SK-N-SH (cell line): ENCODE measurements around the gene THSD8. TPM values are rescaled to one million over a fixed set of nuclear protein-coding genes. Genes with fewer than 3 reads are reported as not detected.
A peak's percentile ranks its signal among the peaks of the same experiment; 100 is the strongest.

Experiments
- CTCF ChIA-PET: fragments of 300-600, 350-600 bp; formaldehyde crosslinking; extraction: SDS; loops from one replicate; lab custom pipeline; 2021; lab: Yijun Ruan, JAX
- POLR2A ChIA-PET: fragments of 350-600 bp; sonication (Branson Sonifier 250); formaldehyde crosslinking; extraction: SDS; loops from one replicate; lab custom pipeline; 2020; ENCODE audit warnings: antibody characterized with exemption, inconsistent platforms; lab: Yijun Ruan, JAX
- DNase-seq: peaks from one replicate; pipeline ENCODE4 v3.0.0; 2012
- H2AFZ ChIP-seq: fragments of 200-600 bp; sonication (generic); 2 replicates; pipeline ENCODE4 v1.8.1; 2016; ENCODE audit warnings: antibody characterized with exemption, mild to moderate bottlenecking, low read depth
- H3F3A ChIP-seq: fragments of 200-600 bp; sonication (generic); replicated peaks from 2 replicates; pipeline ENCODE3; 2016; ENCODE audit warnings: antibody characterized with exemption, mild to moderate bottlenecking; ENCODE audit not compliant: insufficient read depth
- H3K27ac ChIP-seq, 2 experiments: fragments of 200-500 bp in 1 of 2; fragments of 200-600 bp in 1 of 2; sonication (Bioruptor generic) in 1 of 2; sonication (generic), shearing (Covaris generic) in 1 of 2; 2 replicates each; pipeline versions ENCODE4 v1.5.1 to v1.6.1; 2014 to 2016; ENCODE audit warnings: low read depth in 2 of 2, inconsistent platforms in 1 of 2, low read length in 1 of 2, mild to moderate bottlenecking in 1 of 2, mixed read lengths in 1 of 2
- H3K27me3 ChIP-seq: fragments of 200-600 bp; sonication (generic), shearing (Covaris generic); 2 replicates; pipeline ENCODE4 v1.6.1; 2016; ENCODE audit warnings: mixed run types; ENCODE audit not compliant: insufficient read depth
- H3K36me3 ChIP-seq, 2 experiments: fragments of 200-500 bp in 1 of 2; fragments of 200-600 bp in 1 of 2; sonication (Bioruptor generic) in 1 of 2; sonication (generic) in 1 of 2; replicated peaks in 1 of 2; 2 replicates each; pipeline versions ENCODE3 to v1.5.1; 2014 to 2016; ENCODE audit warnings: low read length in 1 of 2, mild to moderate bottlenecking in 1 of 2; ENCODE audit not compliant: insufficient read depth in 2 of 2, control insufficient read depth in 1 of 2
- H3K4me1 ChIP-seq, 2 experiments: fragments of 200-500 bp in 1 of 2; fragments of 200-600 bp in 1 of 2; sonication (Bioruptor generic) in 1 of 2; sonication (generic), shearing (Covaris generic) in 1 of 2; 2 replicates each; pipeline versions ENCODE4 v1.5.1 to v1.6.1; 2014 to 2016; ENCODE audit warnings: low read depth in 1 of 2, low read length in 1 of 2, mixed run types in 1 of 2; ENCODE audit not compliant: insufficient read depth in 2 of 2, control insufficient read depth in 1 of 2
- H3K4me2 ChIP-seq: fragments of 200-600 bp; sonication (generic), shearing (Covaris generic); 2 replicates; pipeline ENCODE4 v1.6.1; 2017; ENCODE audit warnings: mixed run types
- H3K4me3 ChIP-seq, 2 experiments: fragments of 200-500 bp in 1 of 2; fragments of 200-600 bp in 1 of 2; sonication (Bioruptor generic) in 1 of 2; sonication (generic), shearing (Covaris generic) in 1 of 2; 2 replicates each; pipeline versions ENCODE4 v1.5.1 to v1.8.1; 2014 to 2016; ENCODE audit warnings: low read depth in 2 of 2, inconsistent platforms in 1 of 2, low read length in 1 of 2, mild to moderate bottlenecking in 1 of 2, mixed read lengths in 1 of 2, moderate library complexity in 1 of 2
- H3K79me2 ChIP-seq: fragments of 200-600 bp; sonication (generic); 2 replicates; pipeline ENCODE4 v1.8.1; 2017; ENCODE audit warnings: mild to moderate bottlenecking; ENCODE audit not compliant: insufficient read depth
- H3K9ac ChIP-seq: fragments of 200-600 bp; sonication (generic); 2 replicates; pipeline ENCODE4 v1.6.1; 2017; ENCODE audit warnings: mixed run types
- H3K9me2 ChIP-seq: fragments of 200-600 bp; sonication (generic); 2 replicates; pipeline ENCODE4 v1.6.1; 2017; ENCODE audit warnings: mixed run types
- H3K9me3 ChIP-seq: fragments of 200-600 bp; sonication (generic); 2 replicates; pipeline ENCODE4 v1.6.1; 2017; ENCODE audit warnings: mixed run types, mild to moderate bottlenecking, moderate library complexity
- H4K20me1 ChIP-seq: fragments of 200-600 bp; sonication (generic); 2 replicates; pipeline ENCODE4 v1.6.1; 2017; ENCODE audit warnings: mild to moderate bottlenecking, mixed run types; ENCODE audit not compliant: insufficient read depth
- CTCF ChIP-seq: fragments of 200-600 bp; sonication (generic); IDR thresholded peaks from 2 replicates; pipeline ENCODE4 v1.6.1; 2017; ENCODE audit warnings: antibody characterized with exemption, mild to moderate bottlenecking, moderate library complexity
- ELF1 ChIP-seq: IDR thresholded peaks from 2 replicates; pipeline ENCODE4 v1.4.0; 2012
- EP300 ChIP-seq, 2 experiments: IDR thresholded peaks; 2 replicates each; pipeline versions ENCODE4 v1.4.0 to v1.6.1; 2012; ENCODE audit warnings: borderline replicate concordance in 1 of 2, low read depth in 1 of 2, low read length in 1 of 2
- EZH2phosphoT487 ChIP-seq: fragments of 200-600 bp; sonication (generic); IDR thresholded peaks from 2 replicates; pipeline ENCODE4 v1.6.1; 2017; ENCODE audit warnings: low read depth, mixed run types, mild to moderate bottlenecking, antibody characterized with exemption, moderate library complexity, borderline replicate concordance
- FOSL2 ChIP-seq: IDR thresholded peaks from 2 replicates; pipeline ENCODE4 v1.4.0; 2012; ENCODE audit warnings: low read depth, mild to moderate bottlenecking, moderate library complexity, borderline replicate concordance
- IRF3 ChIP-seq: fragments of 150-350 bp; IDR thresholded peaks from 2 replicates; pipeline ENCODE4 v1.6.1; 2016; ENCODE audit warnings: mild to moderate bottlenecking, low read depth, low read length
- MXI1 ChIP-seq: IDR thresholded peaks from 2 replicates; pipeline ENCODE4 v1.6.1; 2012; ENCODE audit warnings: mild to moderate bottlenecking, low read depth, low read length, improper control_type of control experiment
- NRF1 ChIP-seq: IDR thresholded peaks from 2 replicates; pipeline ENCODE4 v1.6.1; 2012; ENCODE audit warnings: low read depth, mild to moderate bottlenecking, low read length
- PBX3 ChIP-seq: IDR thresholded peaks from 2 replicates; pipeline ENCODE4; 2012
- POLR2AphosphoS5 ChIP-seq: IDR thresholded peaks from 2 replicates; pipeline ENCODE4 v1.6.1; 2012; ENCODE audit warnings: low read depth, low read length
- RAD21 ChIP-seq: IDR thresholded peaks from 2 replicates; pipeline ENCODE4 v1.6.1; 2012; ENCODE audit warnings: mild to moderate bottlenecking, low read length
- REST ChIP-seq: IDR thresholded peaks from 2 replicates; pipeline ENCODE4 v1.6.1; 2012; ENCODE audit warnings: mild to moderate bottlenecking, low read depth, low read length, moderate library complexity
- RFX5 ChIP-seq: IDR thresholded peaks from 2 replicates; pipeline ENCODE4 v1.6.1; 2012; ENCODE audit warnings: mild to moderate bottlenecking, improper control_type of control experiment, low read length
- RXRA ChIP-seq: IDR thresholded peaks from 2 replicates; pipeline ENCODE4 v1.4.0; 2012; ENCODE audit warnings: low read depth, mild to moderate bottlenecking, borderline replicate concordance
- SMC3 ChIP-seq: IDR thresholded peaks from 2 replicates; pipeline ENCODE4 v1.6.1; 2012; ENCODE audit warnings: low read depth, low read length, improper control_type of control experiment
- TAF1 ChIP-seq: IDR thresholded peaks from 2 replicates; pipeline ENCODE4 v1.6.1; 2012; ENCODE audit warnings: low read depth, mild to moderate bottlenecking, low read length, moderate library complexity, borderline replicate concordance
- TCF12 ChIP-seq: IDR thresholded peaks from 2 replicates; pipeline ENCODE4 v1.4.0; 2012
- USF2 ChIP-seq: fragments of 150-350 bp; IDR thresholded peaks from 2 replicates; pipeline ENCODE4 v1.6.1; 2017; ENCODE audit warnings: antibody characterized with exemption, low read length, low read depth, borderline replicate concordance
- WGBS: methylation state at CpG from one replicate; pipeline ENCODE4 v1.1.6; 2017; ENCODE audit warnings: low lambda C conversion rate; 5-methylcytosine and 5-hydroxymethylcytosine counted together
- polyA plus RNA-seq, 3 experiments: library from polyadenylated mRNA; depleted of rRNA; stranded (reverse); fragments of >200 nt; gene quantifications; 2 replicates each; pipeline ENCODE4 v1.2.3, GENCODE V29; 2012

THSD8 gene
- polyA plus RNA-seq, 1 of the 3 experiments (the other 2 are of a cell fraction), result not detected

DNA sequence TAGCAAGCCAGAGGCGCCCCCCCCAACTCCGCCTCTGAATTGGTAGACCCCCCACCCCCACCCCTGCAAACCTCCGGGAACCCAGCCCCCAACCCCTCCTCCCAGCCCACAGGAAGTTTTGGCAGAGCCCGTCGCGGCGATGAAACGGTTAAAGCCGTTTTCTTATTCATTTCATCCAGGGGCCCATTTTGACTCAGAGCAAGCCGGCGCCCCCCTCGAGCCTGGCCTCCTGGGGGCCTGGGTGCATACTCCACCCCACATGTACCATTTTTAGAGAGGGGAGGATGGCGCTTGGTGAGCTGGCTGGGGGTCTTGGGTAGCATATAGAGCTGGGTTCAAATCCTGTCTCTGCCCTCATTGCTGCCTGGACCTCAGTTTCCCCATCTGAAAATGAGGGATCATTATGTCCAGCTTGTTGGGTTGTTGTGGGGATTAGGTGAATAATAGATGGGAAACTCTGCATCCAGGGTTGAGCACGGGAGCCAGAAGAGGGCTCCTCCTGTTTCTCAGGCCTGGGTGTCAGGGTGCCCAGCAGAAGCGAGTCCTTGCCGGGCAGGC lies 18.5 kb upstream of the THSD8 start (continued):
- no peak for TF ChIP-seq RFX5
- no peak for TF ChIP-seq POLR2AphosphoS5

DNA sequence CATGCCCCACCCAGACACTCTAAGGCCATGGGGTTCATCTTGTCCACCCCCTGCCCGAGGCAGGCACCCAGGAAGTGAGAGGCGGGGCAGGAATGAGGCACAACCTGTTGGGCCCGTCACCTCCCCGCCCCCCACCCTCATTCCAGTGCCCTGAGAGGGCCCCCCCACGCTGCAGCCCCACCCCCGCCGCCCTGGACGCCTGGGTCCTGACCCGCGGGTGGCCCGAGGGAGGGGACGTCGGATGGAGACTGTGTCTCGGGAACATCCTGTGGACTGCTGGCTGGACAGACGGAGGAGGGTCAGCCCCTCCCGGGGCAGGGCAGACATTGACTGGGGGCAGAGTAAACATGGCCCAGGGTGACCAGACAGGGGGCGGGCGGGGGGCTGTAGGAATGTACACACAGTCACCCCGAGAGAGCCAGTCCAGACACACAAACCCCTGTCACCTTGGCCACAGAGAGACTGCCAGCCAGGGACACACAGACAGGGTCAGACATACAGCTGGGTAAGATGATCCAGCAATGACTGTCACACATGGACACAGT lies 17.9 kb upstream of the THSD8 start:
- DNase-seq, result no peak
- no peaks in the 10 kb centered on the region for H3K36me3 ChIP-seq
- ChIA-PET POLR2A (interaction anchor here (0.5 to 0.8 kb wide), 2 partner anchors 9 to 484 kb away, joined by 3 to 4 read pairs; no protein-coding TSS in a partner anchor), CTCF (interaction anchor here (1.9 to 12.1 kb wide), 2 partner anchors 13 to 26 kb away, joined by 9 to 447 read pairs; partner anchors contain the start of genes JUNB, PRDX2 and THSD8)
- H3K27me3 ChIP-seq, result no peaks in the 10 kb centered on the region
- WGBS, result 28% methylated on average over 7 of the region's 19 CpGs
- H2AFZ ChIP-seq, result no peak overlapping the region
- H4K20me1 ChIP-seq, result no peaks in the 10 kb centered on the region
- TF ChIP-seq MXI1 (no peak), RXRA (no peak), EZH2phosphoT487 (no peak), REST (no peak), USF2 (no peak), PBX3 (no peak), EP300 (IDR thresholded peaks at IDR 0.05; ENCODE audit: borderline replicate concordance in 1 of 2, low read depth in 1 of 2, low read length in 1 of 2) (no peak), TAF1 (no peak), SMC3 (no peak), ELF1 (no peak), CTCF (no peak), FOSL2 (no peak), IRF3 (no peak), RAD21 (no peak), TCF12 (no peak), NRF1 (no peak)
- peak overlapping the region; percentile 91; the same call in 1 of the 2 replicates for H3K4me2 ChIP-seq
- H3K9ac ChIP-seq, result peak overlapping the region; percentile 68; the same call in 1 of the 2 replicates
- no peaks in the 10 kb centered on the region for H3K9me3 ChIP-seq
- peaks cover 67% of the 10 kb centered on the region for H3F3A ChIP-seq
- H3K79me2 ChIP-seq, result no peaks in the 10 kb centered on the region
- no peak overlapping the region for H3K4me3 ChIP-seq
- no peaks in the 10 kb centered on the region for H3K9me2 ChIP-seq
- H3K27ac ChIP-seq, result peak overlapping the region; percentile 97 to 98
- peaks cover 47 to 68% of the 10 kb centered on the region in 2 experiments for H3K4me1 ChIP-seq
